Activated CD8-positive, alpha-beta memory T cell treated with anti-CD3 and anti-CD28 coated beads, Interleukin-2, amount 50 U/mL, for 1 hour (primary cell): ENCODE data around the gene STAB2.

Experiments
- DNase-seq: peaks from one replicate; pipeline ENCODE4 v3.0.0-alpha.2; 2020; ENCODE audit errors: extremely low read depth

Gene STAB2

GRCh38 chr12:103743788-103744187 lies 156.7 kb downstream of the STAB2 start:
- DNase-seq, result no peak

DNA sequence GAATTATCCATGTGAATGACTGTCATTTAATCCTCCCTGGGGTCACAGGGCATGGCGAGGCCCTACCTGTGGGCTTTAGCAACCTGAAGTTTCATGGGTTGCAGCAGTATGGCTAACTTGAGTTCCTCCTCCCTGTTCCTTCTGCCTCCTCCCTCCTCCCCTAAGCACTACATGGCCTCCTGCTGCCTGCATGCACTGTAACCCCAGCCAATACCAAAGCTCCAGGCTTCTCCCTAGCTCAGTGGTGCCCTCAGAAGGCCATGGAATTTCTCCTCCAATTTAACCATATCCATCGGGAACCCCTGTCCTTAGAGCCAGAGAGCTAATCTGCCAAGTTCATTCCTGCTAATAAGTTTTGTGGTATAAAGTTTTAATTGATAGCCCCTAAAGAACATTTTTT lies 158.9 kb downstream of the STAB2 start:
- DNase-seq, result no peak

DNA sequence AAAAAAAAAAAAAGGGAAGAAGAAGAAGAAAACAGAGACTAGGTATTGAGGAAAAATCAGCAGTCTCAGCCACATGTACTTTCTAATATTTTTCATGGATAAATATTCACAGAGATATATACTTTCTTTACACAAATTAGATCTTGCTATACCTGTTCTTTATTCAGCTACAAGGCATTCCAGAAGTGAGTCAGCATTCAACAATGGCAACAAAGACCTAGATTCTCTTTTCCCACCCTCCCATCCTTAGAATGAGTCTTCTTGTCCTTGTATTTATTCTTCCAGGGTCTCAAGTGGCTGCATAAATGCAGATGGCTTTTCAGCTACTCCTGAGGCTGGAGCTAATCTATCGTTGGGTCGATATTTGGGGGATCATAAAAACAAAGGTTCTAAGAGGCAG lies 160.9 kb downstream of the STAB2 start:
- no peak for DNase-seq

GRCh38 chr12:103748875-103749274 lies 161.8 kb downstream of the STAB2 start:
- no peak for DNase-seq

DNA sequence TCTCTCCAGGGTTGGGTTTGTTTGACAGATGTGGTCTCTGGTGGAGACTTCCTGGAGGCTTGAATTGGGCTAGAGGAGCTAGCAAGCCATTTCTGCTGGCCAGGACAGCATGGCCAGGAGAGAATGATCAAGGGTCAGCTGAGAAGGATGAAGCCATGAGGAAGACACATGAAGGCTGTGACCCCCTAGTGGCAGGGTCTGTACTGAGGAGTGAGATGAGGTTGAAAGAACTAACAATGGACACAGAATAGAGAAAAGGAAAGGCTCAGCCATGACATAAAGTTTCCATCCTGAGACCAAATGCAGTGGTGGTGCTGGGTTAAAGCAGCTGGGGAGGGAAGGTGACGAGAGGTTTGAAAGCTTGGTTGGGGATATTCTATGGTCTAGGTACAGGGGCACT lies 164.1 kb downstream of the STAB2 start:
- DNase-seq, result no peak

GRCh38 chr12:103751600-103751999 lies 164.5 kb downstream of the STAB2 start:
- DNase-seq, result no peak

- no peak for DNase-seq
These were observed 168.4 kb downstream of the STAB2 start for GRCh38 chr12:103755425-103755824.

GRCh38 chr12:103756443-103756842 lies 169.4 kb downstream of the STAB2 start:
- no peak for DNase-seq

DNA sequence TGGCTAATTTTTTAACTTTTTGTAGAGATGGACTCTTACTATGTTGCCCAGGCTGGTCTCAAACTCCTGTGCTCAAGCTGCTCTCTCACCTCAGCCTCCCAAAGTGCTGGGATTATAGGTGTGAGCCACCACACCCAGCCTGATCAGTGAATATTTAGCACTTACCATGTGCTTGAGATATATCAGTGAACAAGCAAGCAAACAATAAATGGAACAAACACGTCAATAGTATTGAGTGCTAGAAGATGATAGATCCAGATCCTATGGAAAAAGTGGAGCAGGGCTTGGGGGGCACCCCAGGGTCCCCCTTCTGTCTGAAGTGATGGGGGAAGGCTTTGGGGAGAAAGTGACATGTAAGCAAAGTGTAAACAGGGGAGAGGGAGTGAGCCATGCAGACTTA lies 170.2 kb downstream of the STAB2 start:
- no peak for DNase-seq

DNA sequence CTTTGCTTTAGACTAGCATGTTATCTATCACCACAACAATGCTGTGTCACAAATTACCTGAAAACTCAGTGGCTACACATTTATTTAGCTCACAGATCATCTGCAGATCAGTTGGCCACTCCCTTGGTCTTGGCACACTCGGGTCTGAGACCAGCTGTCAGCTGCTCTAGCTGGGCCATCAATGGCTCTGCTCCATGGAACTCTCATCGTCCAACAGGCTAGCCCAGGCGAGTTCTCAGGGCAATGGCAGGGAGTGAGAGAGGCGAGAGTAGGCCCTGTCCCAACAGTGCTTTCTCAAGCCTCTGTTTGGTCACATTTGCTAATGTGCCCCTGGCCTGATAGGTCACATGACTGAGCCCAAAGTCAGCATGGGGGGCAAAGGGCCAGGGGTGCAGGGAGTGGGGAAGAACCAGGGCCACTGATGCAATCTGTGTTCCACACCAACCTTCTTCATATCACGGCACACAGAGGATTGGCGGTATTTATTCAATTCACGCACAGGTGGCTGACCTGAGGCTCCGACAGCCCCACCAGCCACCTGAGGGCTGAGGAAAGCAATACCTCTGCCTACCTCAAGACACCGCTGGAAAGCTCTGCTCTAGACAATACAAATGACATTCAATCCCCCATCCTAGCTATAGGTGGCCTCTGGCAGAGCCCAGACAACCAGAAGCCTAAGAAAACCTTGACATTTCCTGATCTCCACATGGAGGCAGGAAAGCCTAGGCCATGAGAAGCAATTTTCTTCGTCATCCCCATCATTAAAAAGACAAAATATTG lies 171.4 kb downstream of the STAB2 start:
- DNase-seq, result no peak

GRCh38 chr12:103762473-103762872 lies 175.4 kb downstream of the STAB2 start:
- DNase-seq, result no peak

- DNase-seq, result no peak
These were observed 178.2 kb downstream of the STAB2 start for GRCh38 chr12:103765322-103765721.

DNA sequence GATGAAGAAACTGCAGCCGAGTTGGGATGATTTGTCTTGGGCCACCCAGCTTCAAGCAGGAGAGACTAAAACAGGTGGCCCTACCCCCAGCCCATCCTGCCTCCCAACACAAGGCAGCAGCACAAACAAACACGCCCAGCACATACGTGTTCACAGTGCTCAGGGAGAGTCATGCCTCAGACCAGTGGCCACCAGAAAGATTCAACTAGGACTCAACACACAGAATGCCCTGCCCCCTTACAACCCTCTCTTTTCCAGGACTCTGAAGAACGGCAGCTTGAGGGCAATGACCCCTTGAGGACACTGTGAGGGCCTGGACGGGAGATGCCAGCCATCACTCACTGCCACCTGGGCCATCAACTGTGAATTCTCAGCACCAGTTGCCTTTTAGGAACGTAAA lies 179.0 kb downstream of the STAB2 start:
- DNase-seq, result no peak

- no peak for DNase-seq
These were observed 181.5 kb downstream of the STAB2 start for GRCh38 chr12:103768467-103769123.

- no peak for DNase-seq
These were observed 182.3 kb downstream of the STAB2 start for GRCh38 chr12:103769240-103769945.

DNA sequence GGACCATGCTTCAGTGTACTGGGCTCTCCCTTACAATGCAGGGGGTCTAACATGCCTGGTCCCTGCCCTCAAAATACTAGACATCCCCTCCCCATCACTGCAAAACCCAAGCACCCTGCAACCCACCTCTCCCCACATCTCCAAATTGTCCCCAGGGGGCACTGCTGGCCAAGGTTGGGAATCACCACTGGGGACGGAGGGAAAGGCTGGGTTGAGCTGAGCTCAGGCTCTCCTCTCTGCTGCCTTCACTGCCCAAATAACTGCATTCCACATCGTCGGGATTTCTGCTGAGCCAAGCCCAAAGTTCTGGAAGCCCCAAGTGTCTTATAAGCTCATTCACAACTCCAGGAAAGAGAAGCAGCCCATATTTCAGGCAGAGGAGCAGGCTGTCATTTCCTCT lies 184.4 kb downstream of the STAB2 start:
- DNase-seq, result no peak

GRCh38 chr12:103772367-103773108 lies 185.5 kb downstream of the STAB2 start:
- DNase-seq, result no peak

- no peak for DNase-seq
These were observed 186.2 kb downstream of the STAB2 start for GRCh38 chr12:103773109-103773910.

GRCh38 chr12:103774977-103775560 lies 188.0 kb downstream of the STAB2 start:
- DNase-seq, result no peak

DNA sequence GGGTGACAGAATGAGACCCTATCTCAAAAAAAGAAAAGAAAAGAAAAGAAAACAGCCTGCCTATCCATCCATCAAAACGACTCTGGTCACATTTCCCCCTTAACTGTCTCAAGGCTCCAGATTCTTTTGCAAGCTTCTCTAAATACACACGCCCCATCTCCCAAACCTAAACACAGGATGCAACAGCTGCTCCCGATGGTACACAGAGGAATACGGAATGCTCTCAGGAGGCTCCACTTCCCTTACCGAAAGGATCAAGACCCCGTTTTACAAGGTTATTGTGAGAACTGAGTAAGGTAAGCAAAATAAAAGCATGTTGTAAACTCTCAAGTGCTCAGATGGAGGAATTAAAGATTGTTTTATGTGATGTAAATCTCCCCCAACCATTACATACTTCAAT lies 191.7 kb downstream of the STAB2 start:
- no peak for DNase-seq
